Hepatocyte (in vitro differentiated cells): ENCODE measurements around the gene THAP3. TPM values are rescaled to one million over a fixed set of nuclear protein-coding genes. Genes with fewer than 3 reads are reported as not detected.

Experiments used
- DNase-seq: peaks from one replicate; pipeline ENCODE4 v3.0.0-alpha.2; 2016; ENCODE audit warnings: low spot score
- H2AFZ ChIP-seq: fragments of 200-600 bp; sonication (generic); 2 replicates; pipeline ENCODE4 v1.6.0; 2016; ENCODE audit warnings: antibody characterized with exemption, mild to moderate bottlenecking
- H3K27ac ChIP-seq: fragments of 200-600 bp; sonication (generic); 2 replicates; pipeline ENCODE4 v1.5.1; 2016; ENCODE audit warnings: mild to moderate bottlenecking
- H3K27me3 ChIP-seq: fragments of 200-600 bp; sonication (generic); 2 replicates; pipeline ENCODE4 v1.6.1; 2016
- H3K36me3 ChIP-seq: fragments of 200-600 bp; sonication (generic); replicated peaks from 2 replicates; pipeline ENCODE4 v1.5.1; 2016; ENCODE audit warnings: low read depth; ENCODE audit not compliant: insufficient read depth
- H3K4me1 ChIP-seq: fragments of 200-600 bp; sonication (generic); 2 replicates; pipeline ENCODE4 v1.5.1; 2016; ENCODE audit warnings: mild to moderate bottlenecking, moderate library complexity; ENCODE audit not compliant: insufficient read depth
- H3K4me2 ChIP-seq: fragments of 200-600 bp; sonication (generic); 2 replicates; pipeline ENCODE4 v1.6.0; 2016
- H3K4me3 ChIP-seq: fragments of 200-600 bp; sonication (generic); 2 replicates; pipeline ENCODE4 v1.5.1; 2016; ENCODE audit warnings: mild to moderate bottlenecking
- H3K79me2 ChIP-seq: fragments of 200-600 bp; sonication (generic); 2 replicates; pipeline ENCODE4 v1.6.0; 2017; ENCODE audit warnings: mild to moderate bottlenecking
- H3K9me2 ChIP-seq: fragments of 200-600 bp; sonication (generic); replicated peaks from 2 replicates; pipeline ENCODE4 v1.6.0; 2017; ENCODE audit warnings: mild to moderate bottlenecking; ENCODE audit not compliant: insufficient read depth
- H3K9me3 ChIP-seq: fragments of 200-600 bp; sonication (generic); 2 replicates; pipeline ENCODE4 v1.5.1; 2016; ENCODE audit warnings: low read depth, mild to moderate bottlenecking
- H4K20me1 ChIP-seq: fragments of 200-600 bp; sonication (generic); 2 replicates; pipeline ENCODE4 v1.6.0; 2016; ENCODE audit warnings: mild to moderate bottlenecking; ENCODE audit not compliant: insufficient read depth, poor library complexity, severe bottlenecking
- CTCF ChIP-seq: fragments of 200-600 bp; sonication (generic); IDR thresholded peaks from 2 replicates; pipeline ENCODE4 v1.5.1; 2016; ENCODE audit warnings: antibody characterized with exemption, mild to moderate bottlenecking; ENCODE audit not compliant: poor library complexity
- EZH2 ChIP-seq: fragments of 200-600 bp; sonication (generic); IDR thresholded peaks from 2 replicates; pipeline ENCODE4 v1.6.1; 2016; ENCODE audit warnings: antibody characterized with exemption, mild to moderate bottlenecking, borderline replicate concordance
- EZH2phosphoT487 ChIP-seq: fragments of 200-600 bp; sonication (generic); IDR thresholded peaks from one replicate; pipeline ENCODE4 v1.6.1; 2018; ENCODE audit warnings: antibody characterized with exemption, mild to moderate bottlenecking, low read depth, moderate library complexity; ENCODE audit not compliant: unreplicated experiment, severe bottlenecking
- WGBS: methylation state at CpG from one replicate; pipeline ENCODE4 v1.1.6; 2016; ENCODE audit warnings: low lambda C conversion rate; ENCODE audit errors: missing lambda C conversion rate; 5-methylcytosine and 5-hydroxymethylcytosine counted together
- polyA plus RNA-seq: library from polyadenylated mRNA; unstranded; fragments of >200 nt; fragmentation: Nextera tagmentation; extraction: Ambion mirVana; gene quantifications from 2 replicates; pipeline ENCODE4 v1.2.1, GENCODE V29; 2016
- total RNA-seq: library from RNA; depleted of rRNA; stranded (reverse); fragments of >200 nt; gene quantifications from 2 replicates; pipeline ENCODE4 v1.2.3, GENCODE V29; 2014

THAP3 gene
- total and polyA plus RNA-seq, 2 experiments from 2014 or later: 13.0 to 26.5 TPM

GRCh38 chr1:6603238-6603914 is 21.3 kb upstream of the THAP3 start:
- peaks cover 44% of the 10 kb centered on the region for H3K79me2 ChIP-seq
- H4K20me1 ChIP-seq: peaks cover 19% of the 10 kb centered on the region
- no peaks in the 10 kb centered on the region for H3K27me3 ChIP-seq
- no peaks in the 10 kb centered on the region for H3K36me3 ChIP-seq
- peak overlapping the region; percentile 86 for H2AFZ ChIP-seq
- no peaks in the 10 kb centered on the region for H3K9me2 ChIP-seq
- peaks cover 33% of the 10 kb centered on the region for H3K4me1 ChIP-seq
- peak; percentile 86 for DNase-seq
- H3K4me3 ChIP-seq: peak overlapping the region; percentile 40
- 3% methylated on average over 36 of the region's 36 CpGs for WGBS
- no peaks in the 10 kb centered on the region for H3K9me3 ChIP-seq
- H3K4me2 ChIP-seq: peak overlapping the region; percentile 88
- peak overlapping the region; percentile 100 for H3K27ac ChIP-seq
- no peak for TF ChIP-seq CTCF
- TF ChIP-seq EZH2phosphoT487: no peak
- TF ChIP-seq EZH2: no peak

GRCh38 chr1:6603915-6604558 is 20.6 kb upstream of the THAP3 start:
- Histone ChIP-seq H3K4me2 (peak overlapping the region; percentile 88), H3K9me2 (no peaks in the 10 kb centered on the region), H3K4me3 (peak overlapping the region; percentile 40), H2AFZ (peak overlapping the region; percentile 86), H3K4me1 (peaks cover 33% of the 10 kb centered on the region), H3K79me2 (peaks cover 40% of the 10 kb centered on the region), H3K36me3 (no peaks in the 10 kb centered on the region), H3K27ac (peak overlapping the region; percentile 100), H3K9me3 (no peaks in the 10 kb centered on the region), H3K27me3 (no peaks in the 10 kb centered on the region), H4K20me1 (peaks cover 17% of the 10 kb centered on the region)
- DNase-seq: peak; percentile 75
- no peak for TF ChIP-seq CTCF
- TF ChIP-seq EZH2phosphoT487: no peak
- no peak for TF ChIP-seq EZH2
- 22% methylated on average over 19 of the region's 19 CpGs for WGBS

- peak; percentile 82 for DNase-seq
- 2% methylated on average over 44 of the region's 67 CpGs for WGBS
These were observed 11.9 kb upstream of the THAP3 start for GRCh38 chr1:6612641-6613360.

More at GRCh38 chr1:6612641-6613360, 11.9 kb upstream of the THAP3 start:
- Histone ChIP-seq H3K4me1 (no peaks in the 10 kb centered on the region), H2AFZ (peak overlapping the region; percentile 90), H4K20me1 (peaks cover 16% of the 10 kb centered on the region), H3K9me2 (no peaks in the 10 kb centered on the region), H3K9me3 (no peaks in the 10 kb centered on the region), H3K27me3 (no peaks in the 10 kb centered on the region), H3K4me2 (peak overlapping the region; percentile 83), H3K36me3 (no peaks in the 10 kb centered on the region), H3K79me2 (peaks cover 68% of the 10 kb centered on the region), H3K4me3 (peak overlapping the region; percentile 81), H3K27ac (peak overlapping the region; percentile 94)
- TF ChIP-seq EZH2phosphoT487 (no peak), CTCF (no peak), EZH2 (no peak)
